Endothelial cell of umbilical vein (primary cell): Measurements from ENCODE around the gene MPST. TPM values are rescaled to one million over a fixed set of nuclear protein-coding genes. Genes with fewer than 3 reads are reported as not detected.

Experiments
- BruUV-seq: library from RNA; stranded (reverse); fragments of 400-500 nt; replicated peaks from 2 replicates; lab custom pipeline; 2021; lab: Mats Ljungman, UMichigan
- CTCF ChIA-PET: fragments of 300-600, 350-600 bp; sonication (Branson Sonifier 250); formaldehyde crosslinking; loops from one replicate; lab custom pipeline; 2021; ENCODE audit warnings: antibody characterized with exemption, inconsistent platforms; lab: Charles Lee
- POLR2A ChIA-PET: fragments of 300-600, 350-600 bp; sonication (Branson Sonifier 250); formaldehyde crosslinking; loops from one replicate; lab custom pipeline; 2021; ENCODE audit warnings: antibody characterized with exemption, inconsistent platforms; lab: Charles Lee
- DNase-seq: peaks from one replicate; pipeline ENCODE4 v3.0.0-alpha.2; 2011; ENCODE audit warnings: low read depth, low spot score
- FAIRE-seq: peaks from 2 replicates; lab custom pipeline; 2011; peaks lifted over from hg19 to GRCh38; lab: Jason Lieb, UNC
- H2AFZ ChIP-seq: 2 replicates; pipeline ENCODE4 v1.6.0; 2012; ENCODE audit warnings: low read depth, low read length, control low read depth, inconsistent platforms
- H3K27ac ChIP-seq: 2 replicates; pipeline ENCODE4 v1.5.1; 2011; ENCODE audit warnings: low read depth, mild to moderate bottlenecking, control low read depth, low read length, moderate library complexity; ENCODE audit not compliant: insufficient read depth
- H3K27me3 ChIP-seq, 2 experiments: 2 replicates each; pipeline versions ENCODE4 v1.6.0 to v1.6.1; 2011; ENCODE audit warnings: low read length in 2 of 2, mixed read lengths in 1 of 2; ENCODE audit not compliant: control insufficient read depth in 2 of 2, insufficient read depth in 2 of 2
- H3K36me3 ChIP-seq, 2 experiments: 2 replicates in 1 of 2; 3 replicates in 1 of 2; pipeline ENCODE4 v1.5.1; 2011; ENCODE audit warnings: low read length in 2 of 2, mild to moderate bottlenecking in 1 of 2, moderate library complexity in 1 of 2; ENCODE audit not compliant: control insufficient read depth in 2 of 2, insufficient read depth in 2 of 2; ENCODE audit errors: extremely low read depth in 1 of 2
- H3K4me1 ChIP-seq: 3 replicates; pipeline ENCODE4 v1.5.1; 2011; ENCODE audit warnings: mild to moderate bottlenecking, low read length; ENCODE audit not compliant: control insufficient read depth, insufficient read depth; ENCODE audit errors: extremely low read depth
- H3K4me2 ChIP-seq: 2 replicates; pipeline ENCODE4 v1.6.1; 2011; ENCODE audit warnings: low read length, control low read depth, mixed read lengths; ENCODE audit not compliant: insufficient read depth
- H3K4me3 ChIP-seq, 3 experiments: fragments of 200-600 bp in 1 of 3; sonication (generic), shearing (Covaris generic) in 1 of 3; replicated peaks in 1 of 3; 2 replicates each; pipeline ENCODE4 v1.5.1; 2011 to 2016; ENCODE audit warnings: control low read depth in 3 of 3, low read length in 3 of 3, mild to moderate bottlenecking in 2 of 3, inconsistent platforms in 1 of 3, low read depth in 1 of 3, moderate library complexity in 1 of 3; ENCODE audit not compliant: insufficient read depth in 1 of 3
- H3K79me2 ChIP-seq: 2 replicates; pipeline ENCODE4 v1.6.0; 2012; ENCODE audit warnings: low read length, inconsistent platforms; ENCODE audit not compliant: control insufficient read depth, insufficient read depth
- H3K9ac ChIP-seq: replicated peaks from 2 replicates; pipeline ENCODE3; 2011; ENCODE audit warnings: low read length, control low read depth; ENCODE audit not compliant: insufficient read depth; ENCODE audit errors: extremely low read depth
- H3K9me1 ChIP-seq: replicated peaks from 3 replicates; pipeline ENCODE4 v1.6.0; 2011; ENCODE audit warnings: mild to moderate bottlenecking, low read length; ENCODE audit not compliant: control insufficient read depth, insufficient read depth; ENCODE audit errors: extremely low read depth
- H3K9me3 ChIP-seq: replicated peaks from 2 replicates; pipeline ENCODE4 v1.5.1; 2012; ENCODE audit warnings: low read length, inconsistent platforms; ENCODE audit not compliant: control insufficient read depth, insufficient read depth
- H4K20me1 ChIP-seq: replicated peaks from 2 replicates; pipeline ENCODE3; 2011; ENCODE audit warnings: mild to moderate bottlenecking, low read length; ENCODE audit not compliant: control insufficient read depth, insufficient read depth; ENCODE audit errors: extremely low read depth
- GATA2 ChIP-seq: IDR thresholded peaks from 2 replicates; pipeline ENCODE4 v1.7.0; 2011; ENCODE audit warnings: low read depth, mild to moderate bottlenecking, moderate library complexity, mixed read lengths, low read length; ENCODE audit not compliant: insufficient read length, insufficient read depth
- JUN ChIP-seq: IDR thresholded peaks from 2 replicates; pipeline ENCODE4 v1.6.1; 2011; ENCODE audit warnings: borderline replicate concordance, low read depth; ENCODE audit not compliant: insufficient read length, insufficient read depth
- POLR2A ChIP-seq: IDR thresholded peaks from 2 replicates; pipeline ENCODE4 v1.6.1; 2012; ENCODE audit warnings: low read depth, mild to moderate bottlenecking, control low read depth, low read length
- POLR2AphosphoS5 ChIP-seq: IDR thresholded peaks from 2 replicates; pipeline ENCODE4 v1.6.1; 2012; ENCODE audit warnings: low read depth, mild to moderate bottlenecking, control low read depth, low read length, moderate library complexity; ENCODE audit not compliant: insufficient read depth
- dilution Hi-C: fragments of 300-500 bp; cut with MboI; formaldehyde crosslinking; loops from one replicate; pipeline ENCODE4 v1.15.0; 2019; ENCODE audit warnings: low sequenced_read_pairs; ENCODE audit not compliant: extremely low pct_ligation_motif_present
- intact Hi-C: fragments of 100-400 bp; cut with micrococcal nuclease; formaldehyde crosslinking; loops from one replicate; pipeline ENCODE4 v1.10.0; 2022
- polyA plus RNA-seq, 4 experiments: library from polyadenylated mRNA; depleted of rRNA in 3 of 4; stranded (reverse) in 3 of 4; unstranded in 1 of 4; fragments of >200 nt; gene quantifications; 2 replicates each; pipeline versions ENCODE4 v1.2.1 to v1.2.3, GENCODE V29; 2011 to 2012; ENCODE audit warnings: missing spikeins in 1 of 4
- total RNA-seq: library from RNA; stranded (reverse); gene quantifications from 2 replicates; pipeline ENCODE4 v1.2.3, GENCODE V29; 2021
- TF ChIP-seq, protein P1 (sequence below): IDR thresholded peaks from 2 replicates; pipeline ENCODE4 v1.6.1; 2011; ENCODE audit not compliant: insufficient read depth, insufficient read length
- TF ChIP-seq, protein P2 (sequence below), 2 donors: IDR thresholded peaks; 1 replicate in 1 of 2; 2 replicates in 1 of 2; pipeline ENCODE4 v1.5.1; 2011; ENCODE audit warnings: low read length in 2 of 2, mild to moderate bottlenecking in 2 of 2, moderate library complexity in 2 of 2, control low read depth in 1 of 2, inconsistent platforms in 1 of 2, low read depth in 1 of 2; ENCODE audit not compliant: insufficient read depth in 1 of 2; ENCODE audit errors: extremely low read depth in 1 of 2

Gene MPST
- total and polyA plus RNA-seq, 2 donors (not counting 3 experiments of a cell fraction or from before 2014, with no cell fraction given), result 93.2 to 124 TPM

DNA sequence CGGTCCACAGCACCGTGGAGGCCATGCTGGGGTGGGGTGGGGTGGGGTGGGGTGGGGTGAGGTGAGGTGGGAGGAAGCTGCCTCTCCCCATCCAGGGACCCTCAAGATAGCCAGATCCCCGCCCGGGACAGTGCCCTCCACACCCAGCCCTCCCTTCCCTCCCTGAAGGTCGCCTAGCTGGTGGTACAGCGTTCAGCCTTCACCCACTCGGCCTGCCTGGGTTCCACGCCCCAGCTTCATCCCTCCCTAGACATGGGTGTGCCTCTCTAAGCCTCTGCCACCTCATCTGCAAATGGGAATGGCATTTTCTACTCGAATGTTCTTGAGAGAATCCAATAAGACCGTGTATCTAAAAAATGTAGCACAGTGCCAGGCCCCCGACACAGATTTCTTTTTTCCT lies 49.8 kb downstream of the MPST start:
- Histone ChIP-seq H3K9me1 (no peaks in the 10 kb centered on the region), H3K36me3 (no peaks in the 10 kb centered on the region), H3K4me3 (no peak overlapping the region), H2AFZ (no peak overlapping the region), H3K9ac (no peak overlapping the region), H3K4me2 (no peak overlapping the region), H3K79me2 (no peaks in the 10 kb centered on the region), H4K20me1 (no peaks in the 10 kb centered on the region), H3K27ac (no peak overlapping the region), H3K4me1 (no peaks in the 10 kb centered on the region), H3K27me3 (peaks cover 14 to 15% of the 10 kb centered on the region in 2 experiments), H3K9me3 (no peaks in the 10 kb centered on the region)
- no TSS peak for BruUV-seq
- no peak for FAIRE-seq
- dilution Hi-C loops, result no loop called here
- no peak for DNase-seq
- intact Hi-C loops, result no loop called here
- TF ChIP-seq GATA2, result no peak
- ChIA-PET CTCF (interaction anchor here (1.4 kb wide), 1 partner anchor 20 kb away, joined by 3 read pairs; no protein-coding TSS in a partner anchor), POLR2A (no interaction called here)

DNA sequence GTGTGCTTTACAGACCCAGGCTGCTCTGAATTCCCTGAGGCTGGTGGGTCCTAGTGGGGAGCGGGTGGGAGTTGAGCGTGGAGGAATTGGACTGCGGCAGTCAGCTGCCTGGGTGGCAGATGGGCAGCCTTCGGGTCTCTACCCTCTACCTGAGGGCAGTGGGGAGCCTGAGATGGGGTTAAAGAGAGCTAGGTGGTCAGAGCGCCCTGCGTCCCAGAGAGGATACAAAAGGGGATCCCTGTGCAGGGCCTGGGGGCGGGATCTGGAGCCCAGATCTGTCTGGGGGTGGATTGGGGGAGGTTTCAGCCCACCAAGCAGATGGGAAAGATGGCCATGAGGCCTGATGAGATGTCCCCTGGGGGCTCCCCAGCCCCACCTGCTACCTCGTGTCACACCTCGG lies 50.2 kb downstream of the MPST start:
- H3K9me1 ChIP-seq, result no peaks in the 10 kb centered on the region
- no TSS peak for BruUV-seq
- H3K9me3 ChIP-seq, result no peaks in the 10 kb centered on the region
- TF ChIP-seq POLR2A (no peak), POLR2AphosphoS5 (no peak), GATA2 (no peak), JUN (no peak)
- TF ChIP-seq, protein P1, sequence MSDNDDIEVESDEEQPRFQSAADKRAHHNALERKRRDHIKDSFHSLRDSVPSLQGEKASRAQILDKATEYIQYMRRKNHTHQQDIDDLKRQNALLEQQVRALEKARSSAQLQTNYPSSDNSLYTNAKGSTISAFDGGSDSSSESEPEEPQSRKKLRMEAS, result no peak
- TF ChIP-seq, protein P2, sequence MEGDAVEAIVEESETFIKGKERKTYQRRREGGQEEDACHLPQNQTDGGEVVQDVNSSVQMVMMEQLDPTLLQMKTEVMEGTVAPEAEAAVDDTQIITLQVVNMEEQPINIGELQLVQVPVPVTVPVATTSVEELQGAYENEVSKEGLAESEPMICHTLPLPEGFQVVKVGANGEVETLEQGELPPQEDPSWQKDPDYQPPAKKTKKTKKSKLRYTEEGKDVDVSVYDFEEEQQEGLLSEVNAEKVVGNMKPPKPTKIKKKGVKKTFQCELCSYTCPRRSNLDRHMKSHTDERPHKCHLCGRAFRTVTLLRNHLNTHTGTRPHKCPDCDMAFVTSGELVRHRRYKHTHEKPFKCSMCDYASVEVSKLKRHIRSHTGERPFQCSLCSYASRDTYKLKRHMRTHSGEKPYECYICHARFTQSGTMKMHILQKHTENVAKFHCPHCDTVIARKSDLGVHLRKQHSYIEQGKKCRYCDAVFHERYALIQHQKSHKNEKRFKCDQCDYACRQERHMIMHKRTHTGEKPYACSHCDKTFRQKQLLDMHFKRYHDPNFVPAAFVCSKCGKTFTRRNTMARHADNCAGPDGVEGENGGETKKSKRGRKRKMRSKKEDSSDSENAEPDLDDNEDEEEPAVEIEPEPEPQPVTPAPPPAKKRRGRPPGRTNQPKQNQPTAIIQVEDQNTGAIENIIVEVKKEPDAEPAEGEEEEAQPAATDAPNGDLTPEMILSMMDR (IDR thresholded peaks at IDR 0.05; ENCODE audit: extremely low read depth in 1 of 2, insufficient read depth in 1 of 2, low read depth in 1 of 2, low read length in 2 of 2), result no peak
- no peak overlapping the region for H3K4me3 ChIP-seq
- FAIRE-seq, result no peak
- H4K20me1 ChIP-seq, result no peaks in the 10 kb centered on the region
- no peak overlapping the region for H2AFZ ChIP-seq
- ChIA-PET POLR2A (no interaction called here), CTCF (interaction anchor here (1.4 kb wide), 1 partner anchor 20 kb away, joined by 3 read pairs; no protein-coding TSS in a partner anchor)
- no peak overlapping the region for H3K9ac ChIP-seq
- DNase-seq, result no peak
- H3K36me3 ChIP-seq, result no peaks in the 10 kb centered on the region
- no peak overlapping the region for H3K4me2 ChIP-seq
- no peaks in the 10 kb centered on the region for H3K79me2 ChIP-seq
- no peak overlapping the region for H3K27ac ChIP-seq
- dilution Hi-C loops (no loop called here), intact Hi-C loops (no loop called here)
- peaks cover 14 to 15% of the 10 kb centered on the region in 2 experiments for H3K27me3 ChIP-seq
- no peaks in the 10 kb centered on the region for H3K4me1 ChIP-seq
